Loucy (cell line): ENCODE measurements around the gene TVP23A.

Experiments
- CTCF ChIP-seq: fragments of 200-600 bp; sonication (generic); conservative IDR thresholded peaks from 2 replicates; pipeline ENCODE4 v1.5.1; 2014; ENCODE audit warnings: mild to moderate bottlenecking, antibody characterized with exemption, low read length
- EZH2phosphoT487 ChIP-seq: fragments of 200-600 bp; IDR thresholded peaks from 2 replicates; pipeline ENCODE4 v1.6.1; 2018; ENCODE audit warnings: antibody characterized with exemption, mild to moderate bottlenecking, moderate library complexity, borderline replicate concordance

GRCh38 chr16:10865991-10866966 lies 47.7 kb upstream of the TVP23A start:
- TF ChIP-seq CTCF (no peak), EZH2phosphoT487 (no peak)
